Liver (tissue), 3 donors: Measurements from ENCODE around the gene MYO18B.

Experiments used
- EGR1 ChIP-seq, 2 donors: IDR thresholded peaks; 2 replicates each; pipeline ENCODE4 v1.6.1; 2016 to 2018; ENCODE audit warnings: antibody characterized with exemption in 2 of 2, low read depth in 2 of 2
- JUND ChIP-seq, 2 donors: IDR thresholded peaks; 2 replicates each; pipeline ENCODE4 v1.6.1; 2016; ENCODE audit warnings: antibody characterized with exemption in 2 of 2
- RAD21 ChIP-seq, 2 donors: IDR thresholded peaks; 2 replicates each; pipeline ENCODE4 v1.6.1; 2016; ENCODE audit warnings: antibody characterized with exemption in 2 of 2, mild to moderate bottlenecking in 2 of 2
- SP1 ChIP-seq: IDR thresholded peaks from 2 replicates; pipeline ENCODE4 v1.6.1; 2018; ENCODE audit warnings: antibody characterized with exemption, mild to moderate bottlenecking
- TF ChIP-seq, protein P1 (sequence below): fragments of 150-350 bp; IDR thresholded peaks from 2 replicates; pipeline ENCODE4 v1.5.1; 2017; ENCODE audit warnings: improper control_type of control experiment, low read depth, low read length; ENCODE audit not compliant: missing input control
- TF ChIP-seq, protein P2 (sequence below): IDR thresholded peaks from 2 replicates; pipeline ENCODE4 v1.6.1; 2016; ENCODE audit warnings: antibody characterized with exemption
- donor health status: healthy.
- donor health status: healthy.

DNA sequence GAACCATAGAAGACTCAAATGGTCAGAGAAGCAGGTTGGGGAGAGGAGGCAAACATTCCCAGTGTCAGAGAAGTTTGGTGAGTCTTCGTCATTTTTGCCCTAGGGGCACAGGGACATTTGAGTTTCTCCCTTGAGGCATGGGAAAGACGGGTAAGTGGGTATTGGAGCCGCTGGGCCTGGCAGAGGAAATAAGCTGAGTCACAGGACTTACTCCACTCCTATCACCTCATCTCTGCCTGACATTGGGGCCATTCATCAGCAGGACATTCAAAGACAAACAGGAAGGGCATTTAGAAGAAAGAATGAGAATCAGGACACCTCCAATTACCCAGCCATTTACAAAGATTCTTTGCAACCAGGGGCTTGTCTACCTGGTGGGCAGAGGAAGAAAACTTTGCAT lies 326.6 kb downstream of the MYO18B start:
- TF ChIP-seq, protein P1, sequence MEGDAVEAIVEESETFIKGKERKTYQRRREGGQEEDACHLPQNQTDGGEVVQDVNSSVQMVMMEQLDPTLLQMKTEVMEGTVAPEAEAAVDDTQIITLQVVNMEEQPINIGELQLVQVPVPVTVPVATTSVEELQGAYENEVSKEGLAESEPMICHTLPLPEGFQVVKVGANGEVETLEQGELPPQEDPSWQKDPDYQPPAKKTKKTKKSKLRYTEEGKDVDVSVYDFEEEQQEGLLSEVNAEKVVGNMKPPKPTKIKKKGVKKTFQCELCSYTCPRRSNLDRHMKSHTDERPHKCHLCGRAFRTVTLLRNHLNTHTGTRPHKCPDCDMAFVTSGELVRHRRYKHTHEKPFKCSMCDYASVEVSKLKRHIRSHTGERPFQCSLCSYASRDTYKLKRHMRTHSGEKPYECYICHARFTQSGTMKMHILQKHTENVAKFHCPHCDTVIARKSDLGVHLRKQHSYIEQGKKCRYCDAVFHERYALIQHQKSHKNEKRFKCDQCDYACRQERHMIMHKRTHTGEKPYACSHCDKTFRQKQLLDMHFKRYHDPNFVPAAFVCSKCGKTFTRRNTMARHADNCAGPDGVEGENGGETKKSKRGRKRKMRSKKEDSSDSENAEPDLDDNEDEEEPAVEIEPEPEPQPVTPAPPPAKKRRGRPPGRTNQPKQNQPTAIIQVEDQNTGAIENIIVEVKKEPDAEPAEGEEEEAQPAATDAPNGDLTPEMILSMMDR: no peak
- TF ChIP-seq EGR1 (IDR thresholded peaks at IDR 0.05; ENCODE audit: low read depth in 2 of 2): no peak
- TF ChIP-seq JUND (IDR thresholded peaks at IDR 0.05): no peak
- no peak for TF ChIP-seq SP1
- TF ChIP-seq, protein P2, sequence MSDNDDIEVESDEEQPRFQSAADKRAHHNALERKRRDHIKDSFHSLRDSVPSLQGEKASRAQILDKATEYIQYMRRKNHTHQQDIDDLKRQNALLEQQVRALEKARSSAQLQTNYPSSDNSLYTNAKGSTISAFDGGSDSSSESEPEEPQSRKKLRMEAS: no peak
- TF ChIP-seq RAD21 (IDR thresholded peaks at IDR 0.05): no peak
